SU-DHL-6 (cell line): ENCODE measurements around the gene SF3B1.

Experiments
- H2AFZ ChIP-seq: fragments of 200-600 bp; sonication (generic); 2 replicates; pipeline ENCODE4 v1.6.1; 2014; ENCODE audit warnings: low read depth, mild to moderate bottlenecking, moderate library complexity, mixed read lengths, antibody characterized with exemption, low read length; ENCODE audit not compliant: severe bottlenecking
- H3F3A ChIP-seq: fragments of 200-600 bp; shearing (Covaris generic); 2 replicates; pipeline ENCODE4 v1.6.0; 2016; ENCODE audit warnings: antibody characterized with exemption, mild to moderate bottlenecking; ENCODE audit not compliant: insufficient read depth
- H3K27ac ChIP-seq: fragments of 200-600 bp; sonication (generic); 2 replicates; pipeline ENCODE4 v1.5.1; 2016; ENCODE audit warnings: low read depth, mild to moderate bottlenecking, low read length, moderate library complexity, mixed read lengths
- H3K27me3 ChIP-seq: fragments of 200-600 bp; sonication (generic), shearing (Covaris generic); 2 replicates; pipeline ENCODE4 v1.6.0; 2014; ENCODE audit warnings: mild to moderate bottlenecking, low read length
- H3K36me3 ChIP-seq: fragments of 200-600 bp; sonication (generic); 2 replicates; pipeline ENCODE4 v1.6.1; 2014; ENCODE audit warnings: mild to moderate bottlenecking, low read length, mixed read lengths
- H3K4me2 ChIP-seq: fragments of 300-600, 200-600 bp; shearing (Covaris generic), sonication (generic); 2 replicates; pipeline ENCODE4 v1.6.0; 2014; ENCODE audit warnings: low read length, low read depth, mild to moderate bottlenecking; ENCODE audit not compliant: poor library complexity, severe bottlenecking
- H3K4me3 ChIP-seq: fragments of 200-600 bp; sonication (generic); 2 replicates; pipeline ENCODE4 v1.5.1; 2014; ENCODE audit warnings: antibody characterized with exemption, low read length, mild to moderate bottlenecking, mixed read lengths; ENCODE audit not compliant: insufficient read depth, poor library complexity, severe bottlenecking
- H3K79me2 ChIP-seq: fragments of 200-600 bp; sonication (generic); 2 replicates; pipeline ENCODE4 v1.6.1; 2014; ENCODE audit warnings: mild to moderate bottlenecking, low read length, moderate library complexity; ENCODE audit not compliant: insufficient read depth
- H3K9ac ChIP-seq: fragments of 200-600 bp; sonication (generic); 2 replicates; pipeline ENCODE4 v1.7.0; 2014; ENCODE audit warnings: mild to moderate bottlenecking, low read length
- H3K9me2 ChIP-seq: fragments of 200-600 bp; sonication (generic); replicated peaks from 2 replicates; pipeline ENCODE4 v1.6.1; 2014; ENCODE audit warnings: low read length; ENCODE audit not compliant: insufficient read depth
- H3K9me3 ChIP-seq: fragments of 200-600 bp; sonication (generic); 2 replicates; pipeline ENCODE4 v1.6.1; 2014; ENCODE audit warnings: low read length, mixed read lengths; ENCODE audit not compliant: insufficient read depth
- H4K20me1 ChIP-seq: fragments of 200-600 bp; sonication (generic); 2 replicates; pipeline ENCODE4 v1.6.1; 2014; ENCODE audit warnings: low read depth, mild to moderate bottlenecking, antibody characterized with exemption, low read length, moderate library complexity, mixed read lengths
- EZH2phosphoT487 ChIP-seq: fragments of 200-600 bp; sonication (generic), shearing (Covaris generic); conservative IDR thresholded peaks from 2 replicates; pipeline ENCODE4 v1.6.1; 2018; ENCODE audit warnings: mild to moderate bottlenecking, antibody characterized with exemption, low read length, moderate library complexity, mixed read lengths
- TF ChIP-seq, protein P1 (sequence below): fragments of 200-600 bp; sonication (generic); IDR thresholded peaks from one replicate; pipeline ENCODE4 v1.5.1; 2017; ENCODE audit warnings: antibody characterized with exemption, mild to moderate bottlenecking, low read length, moderate library complexity; ENCODE audit not compliant: insufficient read depth, poor library complexity, severe bottlenecking

The SF3B1 gene

DNA sequence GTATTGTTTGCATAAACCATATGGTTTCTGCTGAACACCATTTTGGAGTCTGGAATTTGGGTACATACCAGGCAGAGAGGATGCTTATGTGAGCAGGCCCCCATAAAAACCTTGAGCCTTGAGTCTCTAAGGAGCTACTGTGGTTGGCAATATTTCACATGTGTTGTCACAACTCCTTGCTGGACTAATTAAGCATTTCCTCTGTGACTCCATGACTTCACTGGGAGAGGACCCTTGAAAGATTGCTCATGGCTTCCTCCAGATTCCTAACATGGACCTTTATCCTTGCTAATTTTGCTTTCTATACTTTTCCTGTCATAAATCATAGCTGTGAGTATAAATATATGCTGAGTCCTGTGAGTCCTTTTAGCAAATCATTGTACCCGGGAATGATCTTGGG, 10.9 kb upstream of the SF3B1 start:
- Histone ChIP-seq H2AFZ (no peak overlapping the region), H3K9me3 (no peaks in the 10 kb centered on the region), H3K36me3 (no peaks in the 10 kb centered on the region), H3K27ac (no peak overlapping the region), H4K20me1 (no peaks in the 10 kb centered on the region), H3K79me2 (no peaks in the 10 kb centered on the region), H3K9ac (no peak overlapping the region), H3K4me3 (no peak overlapping the region), H3F3A (0 out of 2 replicates have a peak, but pooled peaks cover 3% of the 10 kb centered on the region), H3K9me2 (no peaks in the 10 kb centered on the region), H3K27me3 (no peaks in the 10 kb centered on the region), H3K4me2 (no peak overlapping the region)
- no peak for TF ChIP-seq EZH2phosphoT487
- TF ChIP-seq, protein P1, sequence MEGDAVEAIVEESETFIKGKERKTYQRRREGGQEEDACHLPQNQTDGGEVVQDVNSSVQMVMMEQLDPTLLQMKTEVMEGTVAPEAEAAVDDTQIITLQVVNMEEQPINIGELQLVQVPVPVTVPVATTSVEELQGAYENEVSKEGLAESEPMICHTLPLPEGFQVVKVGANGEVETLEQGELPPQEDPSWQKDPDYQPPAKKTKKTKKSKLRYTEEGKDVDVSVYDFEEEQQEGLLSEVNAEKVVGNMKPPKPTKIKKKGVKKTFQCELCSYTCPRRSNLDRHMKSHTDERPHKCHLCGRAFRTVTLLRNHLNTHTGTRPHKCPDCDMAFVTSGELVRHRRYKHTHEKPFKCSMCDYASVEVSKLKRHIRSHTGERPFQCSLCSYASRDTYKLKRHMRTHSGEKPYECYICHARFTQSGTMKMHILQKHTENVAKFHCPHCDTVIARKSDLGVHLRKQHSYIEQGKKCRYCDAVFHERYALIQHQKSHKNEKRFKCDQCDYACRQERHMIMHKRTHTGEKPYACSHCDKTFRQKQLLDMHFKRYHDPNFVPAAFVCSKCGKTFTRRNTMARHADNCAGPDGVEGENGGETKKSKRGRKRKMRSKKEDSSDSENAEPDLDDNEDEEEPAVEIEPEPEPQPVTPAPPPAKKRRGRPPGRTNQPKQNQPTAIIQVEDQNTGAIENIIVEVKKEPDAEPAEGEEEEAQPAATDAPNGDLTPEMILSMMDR = no peak

- no peak overlapping the region for H3K4me2 ChIP-seq
- no peaks in the 10 kb centered on the region for H3K79me2 ChIP-seq
- H4K20me1 ChIP-seq = no peaks in the 10 kb centered on the region
- no peak overlapping the region for H3K27ac ChIP-seq
- no peaks in the 10 kb centered on the region for H3K9me3 ChIP-seq
- H3K36me3 ChIP-seq = no peaks in the 10 kb centered on the region
- H3F3A ChIP-seq = 0 out of 2 replicates have a peak, but pooled peaks cover 2% of the 10 kb centered on the region
- H3K4me3 ChIP-seq = no peak overlapping the region
- TF ChIP-seq, protein P1 = no peak
- TF ChIP-seq EZH2phosphoT487 = no peak
- no peaks in the 10 kb centered on the region for H3K9me2 ChIP-seq
- no peak overlapping the region for H3K9ac ChIP-seq
- no peak overlapping the region for H2AFZ ChIP-seq
- no peaks in the 10 kb centered on the region for H3K27me3 ChIP-seq
Observed at GRCh38 chr2:197442857-197443256, 8.0 kb upstream of the SF3B1 start.

DNA sequence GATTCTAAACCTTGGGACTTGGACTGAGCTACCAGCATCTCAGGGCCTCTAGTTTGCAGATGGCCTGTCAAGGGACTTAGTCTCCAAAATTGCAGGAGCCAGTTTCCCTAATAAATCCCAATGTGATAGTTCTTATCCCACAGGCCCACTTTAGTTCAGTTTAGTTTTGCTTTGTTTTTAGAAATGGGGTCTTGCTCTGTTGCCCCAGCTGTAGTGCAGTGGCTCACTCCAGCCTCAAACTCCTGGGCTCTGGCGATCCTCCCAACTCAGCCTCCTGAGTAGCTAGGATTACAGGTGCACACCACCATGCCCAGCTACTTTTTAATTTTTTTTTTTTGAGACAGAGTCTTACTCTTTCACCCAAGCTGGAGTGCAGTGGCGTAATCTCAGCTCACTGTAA, 2.6 kb upstream of the SF3B1 start:
- Histone ChIP-seq H3K27me3 (no peaks in the 10 kb centered on the region), H4K20me1 (peaks cover 13% of the 10 kb centered on the region; the same call in 1 of the 2 replicates), H3K9ac (no peak overlapping the region), H3K4me3 (no peak overlapping the region), H3K27ac (no peak overlapping the region), H3K9me3 (no peaks in the 10 kb centered on the region), H3K4me2 (no peak overlapping the region), H3K79me2 (peaks cover 25% of the 10 kb centered on the region), H3K36me3 (no peaks in the 10 kb centered on the region), H3K9me2 (no peaks in the 10 kb centered on the region), H3F3A (no peaks in the 10 kb centered on the region), H2AFZ (no peak overlapping the region)
- TF ChIP-seq, protein P1 = no peak
- TF ChIP-seq EZH2phosphoT487 = no peak
